HG03095 (cell line): Measurements from ENCODE around the gene FAF2.

Experiments
- ATAC-seq: cut with Tn5 transposase; IDR thresholded peaks from one replicate; pipeline ENCODE4 v1.9.1; 2021; ENCODE audit warnings: moderate library complexity; ENCODE audit not compliant: unreplicated experiment

Gene FAF2

GRCh38 chr5:176529741-176530141, 81.6 kb downstream of the FAF2 start:
- ATAC-seq, result no peak

- ATAC-seq, result no peak
Measured at GRCh38 chr5:176530393-176530982, 82.3 kb downstream of the FAF2 start.

GRCh38 chr5:176530983-176531901, 83.1 kb downstream of the FAF2 start:
- ATAC-seq, result no peak

GRCh38 chr5:176531902-176532493, 83.8 kb downstream of the FAF2 start:
- no peak for ATAC-seq

- no peak for ATAC-seq
Measured at GRCh38 chr5:176532795-176533194, 84.6 kb downstream of the FAF2 start.

GRCh38 chr5:176533390-176533789, 85.2 kb downstream of the FAF2 start:
- ATAC-seq, result no peak

GRCh38 chr5:176533894-176534611, 85.9 kb downstream of the FAF2 start:
- ATAC-seq, result no peak

- ATAC-seq, result no peak
Measured at GRCh38 chr5:176534640-176535039, 86.5 kb downstream of the FAF2 start.

GRCh38 chr5:176535101-176535663, 87.0 kb downstream of the FAF2 start:
- no peak for ATAC-seq

- ATAC-seq, result no peak
Measured at GRCh38 chr5:176535664-176536131, 87.5 kb downstream of the FAF2 start.

GRCh38 chr5:176536132-176536901, 88.1 kb downstream of the FAF2 start:
- peak; percentile 23 for ATAC-seq

- peak; percentile 50 for ATAC-seq
Measured at GRCh38 chr5:176536902-176537553, 88.8 kb downstream of the FAF2 start, which contains the start of gene RNF44. Gene RNF44, minus strand, starts transcription at chr5:176537402. Its CDS starts 4,930 bp downstream, at chr5:176532472.

- peak; percentile 63 for ATAC-seq
Measured at GRCh38 chr5:176537554-176538229, 89.5 kb downstream of the FAF2 start.

- ATAC-seq, result no peak
Measured at GRCh38 chr5:176538230-176538988, 90.2 kb downstream of the FAF2 start.

- no peak for ATAC-seq
Measured at GRCh38 chr5:176538989-176539384, 90.8 kb downstream of the FAF2 start.

- ATAC-seq, result no peak
Measured at GRCh38 chr5:176540476-176540899, 92.3 kb downstream of the FAF2 start.

GRCh38 chr5:176540956-176541337, 92.8 kb downstream of the FAF2 start:
- ATAC-seq, result no peak
